OCI-LY7 (cell line): ENCODE results near the gene MRPL34. TPM values are rescaled to one million over a fixed set of nuclear protein-coding genes. Genes with fewer than 3 reads are reported as not detected.
A peak's percentile ranks its signal among the peaks of the same experiment; 100 is the strongest.

Experiments
- Bru-seq: library from RNA; stranded (reverse); fragments of 400-500 nt; gene quantifications from one replicate; lab custom pipeline; 2021; lab: Mats Ljungman, UMichigan
- BruChase-seq, 2 experiments: library from RNA; stranded (reverse); fragments of 400-500 nt; gene quantifications; one replicate each; lab custom pipeline; 2021; lab: Mats Ljungman, UMichigan
- BruUV-seq: library from RNA; stranded (reverse); fragments of 400-500 nt; replicated peaks from 2 replicates; lab custom pipeline; 2021; lab: Mats Ljungman, UMichigan
- CTCF ChIA-PET: fragments of 300-600 bp; sonication (Branson Sonifier 250); formaldehyde crosslinking; loops from one replicate; lab custom pipeline; 2022; ENCODE audit warnings: antibody characterized with exemption; ENCODE audit not compliant: unreplicated experiment; lab: Charles Lee
- POLR2A ChIA-PET: fragments of 300-600 bp; sonication (Branson Sonifier 250); formaldehyde crosslinking; loops from one replicate; lab custom pipeline; 2022; ENCODE audit warnings: antibody characterized with exemption; lab: Charles Lee
- DNase-seq: peaks from one replicate; pipeline ENCODE4 v3.0.0-alpha.2; 2015; ENCODE audit warnings: low spot score
- H2AFZ ChIP-seq: fragments of 200-600 bp; sonication (generic), shearing (Covaris generic); 2 replicates; pipeline ENCODE4 v1.6.1; 2014; ENCODE audit warnings: mild to moderate bottlenecking, antibody characterized with exemption, low read length, moderate library complexity
- H3K27ac ChIP-seq: fragments of 200-600 bp; sonication (generic); 2 replicates; pipeline ENCODE4 v1.5.1; 2014; ENCODE audit warnings: mixed run types, low read depth, mild to moderate bottlenecking, moderate library complexity, low read length, inconsistent platforms; ENCODE audit not compliant: poor library complexity, severe bottlenecking
- H3K36me3 ChIP-seq: fragments of 200-600 bp; sonication (generic); 2 replicates; pipeline ENCODE4 v1.6.1; 2014; ENCODE audit warnings: mild to moderate bottlenecking, antibody characterized with exemption, low read length, moderate library complexity, mixed read lengths; ENCODE audit not compliant: insufficient read depth
- H3K4me1 ChIP-seq: fragments of 200-600 bp; sonication (generic); 2 replicates; pipeline ENCODE4 v1.5.1; 2014; ENCODE audit warnings: mild to moderate bottlenecking, low read length; ENCODE audit not compliant: insufficient read depth, poor library complexity, severe bottlenecking
- H3K4me2 ChIP-seq: fragments of 200-600 bp; sonication (generic); 2 replicates; pipeline ENCODE4 v1.6.1; 2014; ENCODE audit warnings: mild to moderate bottlenecking, low read length
- H3K4me3 ChIP-seq: fragments of 200-600 bp; sonication (generic); 2 replicates; pipeline ENCODE4 v1.5.1; 2014; ENCODE audit warnings: mild to moderate bottlenecking, low read depth, low read length; ENCODE audit not compliant: poor library complexity, severe bottlenecking
- H3K79me2 ChIP-seq: fragments of 200-600 bp; sonication (generic); 2 replicates; pipeline ENCODE4 v1.6.1; 2016; ENCODE audit warnings: low read depth, mild to moderate bottlenecking, low read length, moderate library complexity, mixed read lengths; ENCODE audit not compliant: insufficient read depth
- H3K9me2 ChIP-seq: fragments of 200-600 bp; sonication (generic); 2 replicates; pipeline ENCODE4 v1.6.1; 2016; ENCODE audit warnings: mild to moderate bottlenecking, low read length, mixed read lengths; ENCODE audit not compliant: insufficient read depth
- H3K9me3 ChIP-seq: fragments of 200-600 bp; sonication (generic); 2 replicates; pipeline ENCODE4 v1.6.1; 2014; ENCODE audit warnings: mild to moderate bottlenecking, mixed run types, low read length, mixed read lengths
- H4K20me1 ChIP-seq: fragments of 200-600 bp; sonication (generic); 2 replicates; pipeline ENCODE4 v1.6.1; 2014; ENCODE audit warnings: mild to moderate bottlenecking, antibody characterized with exemption, low read length, moderate library complexity, mixed read lengths; ENCODE audit not compliant: insufficient read depth
- EZH2phosphoT487 ChIP-seq: fragments of 200-600 bp; sonication (generic); IDR thresholded peaks from 2 replicates; pipeline ENCODE4 v1.6.1; 2018; ENCODE audit warnings: low read depth, borderline replicate concordance, mild to moderate bottlenecking, mixed run types, antibody characterized with exemption, low read length, moderate library complexity, mixed read lengths
- intact Hi-C: fragments of 100-400 bp; cut with micrococcal nuclease; formaldehyde crosslinking; loops from one replicate; pipeline ENCODE4 v1.10.0; 2022; ENCODE audit not compliant: unreplicated experiment
- long read RNA-seq: library from polyadenylated mRNA; stranded (forward); transcript quantifications from one replicate; pipeline ENCODE4 v2.0.0, GENCODE V29; 2022
- total RNA-seq, 2 experiments: library from RNA; depleted of rRNA in 1 of 2; stranded (reverse); fragments of >200 nt in 1 of 2; shearing (Covaris generic) in 1 of 2; gene quantifications; 2 replicates each; pipeline ENCODE4 v1.2.3, GENCODE V29; 2014 to 2022
- TF ChIP-seq, protein P1 (sequence below): fragments of 200-600 bp; sonication (generic); conservative IDR thresholded peaks from 2 replicates; pipeline ENCODE4 v1.5.1; 2014; ENCODE audit warnings: mild to moderate bottlenecking, antibody characterized with exemption, low read length, moderate library complexity, mixed read lengths

MRPL34 gene
- total RNA-seq (2014; rRNA removed; shearing (Covaris generic)) (174 and 182 TPM in 2 replicates), total RNA-seq (2022) (168 and 173 TPM in 2 replicates), Bru-seq, nascent RNA (percentile 66 among the genes with signal in this experiment), BruChase-seq, experiment 1, labeled RNA remaining after a 6-hour chase (percentile 89 among the genes with signal in this experiment), BruChase-seq, experiment 2, labeled RNA remaining after a 2-hour chase (percentile 83 among the genes with signal in this experiment)
- long read RNA-seq, transcript MRPL34-201 (2 exons, 968 nt): major isoform, 142 of 173 reads
- long read RNA-seq, transcript MRPL34-203 (3 exons, 863 nt): minor isoform, 14 of 173 reads
- long read RNA-seq, partial matches to known transcripts: 0 of 173 reads
- long read RNA-seq, other reads (novel, unspliced or antisense): 17 of 173 reads

DNA sequence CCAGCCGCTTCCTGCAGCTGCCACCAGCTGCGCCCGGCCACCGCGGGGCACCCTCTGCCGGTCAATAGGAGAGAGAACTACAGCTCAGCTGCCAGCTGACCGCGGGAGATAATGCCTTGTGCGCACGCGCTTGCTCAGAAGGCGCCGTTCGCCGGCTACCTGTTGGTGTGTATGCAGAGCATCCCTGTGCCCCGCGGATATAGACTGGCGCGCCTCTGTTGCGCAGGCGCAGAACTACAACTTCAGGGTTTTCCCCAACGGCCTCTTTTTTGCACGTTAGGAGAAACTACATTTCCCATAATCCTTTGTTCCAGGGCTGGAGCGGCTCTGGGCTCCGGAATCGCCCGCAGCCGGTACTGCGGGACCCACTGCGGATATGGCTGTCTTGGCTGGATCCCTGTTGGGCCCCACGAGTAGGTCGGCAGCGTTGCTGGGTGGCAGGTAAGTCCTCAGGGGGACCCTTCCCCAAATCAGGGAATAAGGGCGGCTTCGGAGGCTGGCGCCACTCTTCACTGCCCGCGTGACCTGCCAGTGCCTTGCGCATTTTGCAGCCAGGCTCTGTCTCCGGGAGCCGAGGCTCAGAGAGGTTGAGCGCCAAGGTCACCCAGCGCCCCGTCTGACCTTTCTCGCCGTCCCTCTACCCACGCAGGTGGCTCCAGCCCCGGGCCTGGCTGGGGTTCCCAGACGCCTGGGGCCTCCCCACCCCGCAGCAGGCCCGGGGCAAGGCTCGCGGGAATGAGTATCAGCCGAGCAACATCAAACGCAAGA, at the start of gene MRPL34:
Gene MRPL34 (plus strand): TSS at position 356 of the 768 bp plus-strand sequence. CDS start 21 bp downstream, at position 377.
- ChIA-PET POLR2A (interaction anchor here (0.6 to 1.1 kb wide), 7 partner anchors 13 to 113 kb away, joined by 3 to 8 read pairs (median 5); partner anchors contain the start of gene BST2), CTCF (interaction anchor here (0.6 to 1.2 kb wide), 6 partner anchors 12 to 1127 kb away, joined by 3 to 4 read pairs (median 3); partner anchors contain the start of gene USHBP1)
- H3K4me1 ChIP-seq: peaks cover 49% of the 10 kb centered on the region
- H3K4me2 ChIP-seq: peak within 1 kb of the TSS; percentile 76
- H3K27ac ChIP-seq: peak within 1 kb of the TSS; percentile 90
- H4K20me1 ChIP-seq: 0 out of 2 replicates have a peak, but pooled peaks cover 5% of the 10 kb centered on the region
- BruUV-seq: no TSS peak
- TF ChIP-seq EZH2phosphoT487: no peak
- TF ChIP-seq, protein P1, sequence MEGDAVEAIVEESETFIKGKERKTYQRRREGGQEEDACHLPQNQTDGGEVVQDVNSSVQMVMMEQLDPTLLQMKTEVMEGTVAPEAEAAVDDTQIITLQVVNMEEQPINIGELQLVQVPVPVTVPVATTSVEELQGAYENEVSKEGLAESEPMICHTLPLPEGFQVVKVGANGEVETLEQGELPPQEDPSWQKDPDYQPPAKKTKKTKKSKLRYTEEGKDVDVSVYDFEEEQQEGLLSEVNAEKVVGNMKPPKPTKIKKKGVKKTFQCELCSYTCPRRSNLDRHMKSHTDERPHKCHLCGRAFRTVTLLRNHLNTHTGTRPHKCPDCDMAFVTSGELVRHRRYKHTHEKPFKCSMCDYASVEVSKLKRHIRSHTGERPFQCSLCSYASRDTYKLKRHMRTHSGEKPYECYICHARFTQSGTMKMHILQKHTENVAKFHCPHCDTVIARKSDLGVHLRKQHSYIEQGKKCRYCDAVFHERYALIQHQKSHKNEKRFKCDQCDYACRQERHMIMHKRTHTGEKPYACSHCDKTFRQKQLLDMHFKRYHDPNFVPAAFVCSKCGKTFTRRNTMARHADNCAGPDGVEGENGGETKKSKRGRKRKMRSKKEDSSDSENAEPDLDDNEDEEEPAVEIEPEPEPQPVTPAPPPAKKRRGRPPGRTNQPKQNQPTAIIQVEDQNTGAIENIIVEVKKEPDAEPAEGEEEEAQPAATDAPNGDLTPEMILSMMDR: peak; percentile 84
- peak within 1 kb of the TSS; percentile 89 for H3K4me3 ChIP-seq
- no peaks in the 10 kb centered on the region for H3K9me3 ChIP-seq
- peaks cover 21% of the 10 kb centered on the region for H3K79me2 ChIP-seq
- H3K36me3 ChIP-seq: 0 out of 2 replicates have a peak, but pooled peaks cover 5% of the 10 kb centered on the region
- peak; percentile 100 for DNase-seq
- no peaks in the 10 kb centered on the region for H3K9me2 ChIP-seq
- intact Hi-C loops: loop anchor here (1.0 to 5.0 kb wide), 2 partner anchors 13 to 447 kb away; partner anchors contain the start of gene FCHO1
- H2AFZ ChIP-seq: peak within 1 kb of the TSS; percentile 50

DNA sequence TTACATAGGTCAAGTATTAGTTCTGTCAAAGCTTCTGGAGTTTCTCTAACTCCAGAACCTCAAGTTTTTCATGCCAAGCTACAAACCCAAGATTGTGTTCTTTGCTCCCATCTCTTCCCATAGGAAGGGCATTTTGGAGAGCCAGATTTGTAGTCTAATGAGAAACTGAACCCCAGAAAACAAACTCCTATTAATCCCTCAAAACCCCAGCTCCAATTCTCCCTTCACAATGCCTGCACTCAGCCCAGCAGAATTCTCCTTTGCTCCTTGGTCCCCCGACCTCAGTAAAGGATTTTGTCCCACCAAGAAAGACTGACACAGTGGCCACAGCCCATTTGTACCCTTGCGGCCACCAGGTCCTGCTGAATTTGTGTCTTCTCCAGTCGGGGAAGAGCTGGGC, 49.5 kb upstream of the MRPL34 start:
- no peak for DNase-seq
- TF ChIP-seq EZH2phosphoT487: no peak
- TF ChIP-seq, protein P1: no peak
- BruUV-seq: no TSS peak
- Histone ChIP-seq H3K4me3 (no peak overlapping the region), H3K36me3 (no peaks in the 10 kb centered on the region), H3K9me2 (no peaks in the 10 kb centered on the region), H3K4me2 (no peak overlapping the region), H3K9me3 (no peaks in the 10 kb centered on the region), H3K79me2 (no peaks in the 10 kb centered on the region), H2AFZ (no peak overlapping the region), H3K4me1 (peaks cover 7% of the 10 kb centered on the region), H3K27ac (no peak overlapping the region), H4K20me1 (no peaks in the 10 kb centered on the region)
- ChIA-PET POLR2A (interaction anchor here (0.7 kb wide), 1 partner anchor 11 kb away, joined by 3 read pairs; the partner anchor contains the start of gene BABAM1), CTCF (no interaction called here)
- intact Hi-C loops: no loop called here
